Measurements from ENCODE around the gene MCEMP1.

The MCEMP1 gene

GRCh38 chr19:7633698-7634097 is 43.2 kb upstream of the MCEMP1 start, which contains the start of gene PCP2:
PCP2 (minus strand) TSS chr19:7633719; CDS start chr19:7633457, 262 bp downstream.
- no peak within 1 kb of the TSS for H3K4me3 ChIP-seq (ENCODE audit: control insufficient read depth, low read depth, low read length)
- no peak for DNase-seq (ENCODE audit: low read depth)
- no peak for TF ChIP-seq CTCF (IDR thresholded peaks at IDR 0.05; ENCODE audit: control insufficient read depth, insufficient read depth, low read depth, low read length, missing control alignments)

GRCh38 chr19:7635670-7636069 is 41.2 kb upstream of the MCEMP1 start:
- no peak for TF ChIP-seq CTCF (IDR thresholded peaks at IDR 0.05; ENCODE audit: control insufficient read depth, insufficient read depth, low read depth, low read length, missing control alignments)
- DNase-seq (ENCODE audit: low read depth), result no peak
- no peak overlapping the region for H3K4me3 ChIP-seq (ENCODE audit: control insufficient read depth, low read depth, low read length)

- TF ChIP-seq CTCF (IDR thresholded peaks at IDR 0.05; ENCODE audit: control insufficient read depth, insufficient read depth, low read depth, low read length, missing control alignments), result no peak
- H3K4me3 ChIP-seq (ENCODE audit: control insufficient read depth, low read depth, low read length), result no peak overlapping the region
- DNase-seq (ENCODE audit: low read depth), result no peak
Observed at GRCh38 chr19:7636317-7636690, 40.6 kb upstream of the MCEMP1 start.

GRCh38 chr19:7636691-7637373 is 40.1 kb upstream of the MCEMP1 start, which contains the start of gene STXBP2:
STXBP2 (plus strand) TSS chr19:7637110; CDS start chr19:7637150, 40 bp downstream.
- no peak for DNase-seq (ENCODE audit: low read depth)
- peak within 1 kb of the TSS; percentile 4 for H3K4me3 ChIP-seq (ENCODE audit: control insufficient read depth, low read depth, low read length)
- TF ChIP-seq CTCF (IDR thresholded peaks at IDR 0.05; ENCODE audit: control insufficient read depth, insufficient read depth, low read depth, low read length, missing control alignments), result no peak

- no peak for TF ChIP-seq CTCF (IDR thresholded peaks at IDR 0.05; ENCODE audit: control insufficient read depth, insufficient read depth, low read depth, low read length, missing control alignments)
- peak overlapping the region; percentile 4 for H3K4me3 ChIP-seq (ENCODE audit: control insufficient read depth, low read depth, low read length)
- no peak for DNase-seq (ENCODE audit: low read depth)
Observed at GRCh38 chr19:7637374-7638256, 39.3 kb upstream of the MCEMP1 start.

- DNase-seq (ENCODE audit: low read depth), result no peak
- no peak for TF ChIP-seq CTCF (IDR thresholded peaks at IDR 0.05; ENCODE audit: control insufficient read depth, insufficient read depth, low read depth, low read length, missing control alignments)
- H3K4me3 ChIP-seq (ENCODE audit: control insufficient read depth, low read depth, low read length), result no peak overlapping the region
Observed at GRCh38 chr19:7638802-7639465, 38.0 kb upstream of the MCEMP1 start.
